Smooth muscle cell of trachea (primary cell): ENCODE measurements around the gene SAT2. TPM values are rescaled to one million over a fixed set of nuclear protein-coding genes. Genes with fewer than 3 reads are reported as not detected.

Experiments
- total RNA-seq: library from RNA; depleted of rRNA; stranded (reverse); fragments of >200 nt; gene quantifications from 2 replicates; pipeline ENCODE4 v1.2.1, GENCODE V29; 2014

Gene SAT2
- 43.8 and 45.5 TPM in 2 replicates for total RNA-seq

GRCh38 chr17:7627250-7628121 lies at the start of gene SAT2:
Gene SAT2, minus strand, starts transcription at chr17:7627821. Its CDS starts 186 bp downstream, at chr17:7627635.

DNA sequence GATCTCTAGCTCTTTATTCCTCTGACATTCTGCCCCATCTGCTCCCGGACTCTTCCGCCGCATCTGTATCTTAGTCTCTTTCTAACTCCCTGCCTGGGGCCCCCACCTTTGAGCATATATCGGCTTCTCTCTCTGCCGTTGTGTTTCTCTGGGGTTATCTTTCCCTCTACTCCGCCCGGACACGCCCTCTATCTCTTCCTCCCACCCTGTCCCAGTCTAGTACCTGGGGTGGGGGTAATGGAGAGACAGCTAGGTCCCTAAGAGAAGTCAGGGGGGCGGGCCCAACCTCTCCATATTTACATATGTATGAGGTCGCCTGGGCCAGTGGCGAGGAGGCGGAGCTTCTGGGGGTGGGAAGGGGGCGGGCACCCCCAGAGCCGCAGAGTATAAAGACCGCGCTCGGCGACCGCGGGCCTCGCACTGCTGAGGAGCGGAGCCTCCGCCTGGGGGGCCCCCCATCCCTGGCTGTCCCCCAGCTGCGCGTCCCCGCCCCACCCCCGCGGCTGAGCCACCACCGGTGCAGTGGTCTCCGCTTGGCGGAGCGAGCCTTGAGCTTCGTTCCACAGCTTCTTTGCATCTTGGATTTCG lies 23.0 kb upstream of the SAT2 start, which contains the start of gene ATP1B2:
Gene ATP1B2 (plus strand): TSS at position 418 of the 588 bp plus-strand sequence. CDS start 593 bp downstream, outside the sequence.

GRCh38 chr17:7629939-7630571 lies 2.4 kb upstream of the SAT2 start, which contains the start of gene SHBG:
Gene SHBG, plus strand, starts transcription at chr17:7630135. Its CDS starts 38 bp downstream, at chr17:7630173.

GRCh38 chr17:7614425-7615264 lies 13.0 kb downstream of the SAT2 start, which contains the start of gene FXR2:
Gene FXR2, minus strand, starts transcription at chr17:7614897. Its CDS starts 365 bp downstream, at chr17:7614532.

GRCh38 chr17:7589891-7590691 lies 37.5 kb downstream of the SAT2 start, which contains the start of gene SOX15:
Gene SOX15, minus strand, starts transcription at chr17:7590094. Its CDS starts 418 bp downstream, at chr17:7589676.

DNA sequence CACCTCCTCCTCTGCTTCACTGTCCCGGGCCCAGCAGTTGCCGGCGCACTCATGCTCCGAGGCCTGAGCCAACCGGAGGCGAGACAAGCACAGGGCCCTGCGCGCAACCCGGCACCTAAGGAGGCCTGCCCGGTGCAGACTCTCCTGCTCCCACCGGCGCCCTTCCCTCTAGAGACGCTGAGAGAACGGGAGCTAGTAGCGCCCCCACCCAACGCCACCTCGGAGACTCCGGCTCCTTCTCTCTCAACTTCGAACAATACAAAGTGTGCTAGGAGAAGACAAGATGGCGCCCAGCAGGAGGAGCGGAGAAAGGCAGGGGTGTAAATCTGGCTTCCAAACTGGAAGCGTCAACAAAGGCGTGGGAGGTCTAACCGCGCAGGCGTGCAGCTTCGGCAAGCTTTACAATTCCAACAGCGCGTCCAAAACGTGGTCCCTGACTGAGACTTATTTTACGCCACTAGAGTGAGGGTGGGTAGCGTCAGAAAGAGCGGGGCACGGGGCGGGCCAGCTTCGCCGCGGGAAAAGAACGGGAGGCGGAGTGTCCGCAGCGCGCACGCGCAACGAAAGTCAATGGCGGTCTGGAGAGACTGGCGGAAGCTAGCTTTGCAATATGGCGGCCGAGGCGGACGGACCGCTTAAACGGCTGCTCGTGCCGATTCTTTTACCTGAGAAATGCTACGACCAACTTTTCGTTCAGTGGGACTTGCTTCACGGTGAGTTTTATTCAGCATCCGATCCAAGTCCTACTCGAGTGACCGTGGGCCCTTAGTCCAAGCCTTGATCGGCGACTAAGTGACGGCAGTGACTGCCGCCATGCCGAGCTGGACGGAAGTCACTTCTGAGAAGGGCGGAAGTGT lies 44.1 kb downstream of the SAT2 start, which contains the start of gene MPDU1:
Gene MPDU1 (plus strand): TSS at position 600 of the 857 bp plus-strand sequence. CDS start 11 bp downstream, at position 611.

GRCh38 chr17:7579001-7579833 lies 48.4 kb downstream of the SAT2 start, which contains the start of gene CD68:
Gene CD68, plus strand, starts transcription at chr17:7579638. Its CDS starts 40 bp downstream, at chr17:7579678.

Other genes with a start within 250 kb of the SAT2 start
- gene TNK1, start 246.7 kb downstream of the SAT2 start, total RNA-seq = 0.66 and 0.73 TPM in 2 replicates
- gene PLSCR3, start 233.3 kb downstream of the SAT2 start, total RNA-seq = 38.7 and 48.1 TPM in 2 replicates
- 95.8 and 132 TPM in 2 replicates for gene TMEM256, start 223.7 kb downstream of the SAT2 start, total RNA-seq
- 16.1 and 18.2 TPM in 2 replicates for gene NLGN2, start 220.0 kb downstream of the SAT2 start, total RNA-seq
- not detected in 2 replicates for gene SPEM1, start 207.5 kb downstream of the SAT2 start, total RNA-seq
- gene SPEM2, start 202.2 kb downstream of the SAT2 start, total RNA-seq = not detected in 2 replicates
- gene SPEM3, start 199.0 kb downstream of the SAT2 start, total RNA-seq = not detected in 2 replicates
- 1.3 and 1.9 TPM in 2 replicates for gene TMEM102, start 192.4 kb downstream of the SAT2 start, total RNA-seq
- 0.58 and 2.8 TPM in 2 replicates for gene FGF11, start 188.3 kb downstream of the SAT2 start, total RNA-seq
- 6.8 and 10.3 TPM in 2 replicates for gene CHRNB1, start 182.8 kb downstream of the SAT2 start, total RNA-seq
- gene ZBTB4, start 148.2 kb downstream of the SAT2 start, total RNA-seq = 27.8 and 44.8 TPM in 2 replicates
- gene SLC35G6, start 146.4 kb downstream of the SAT2 start, total RNA-seq = not detected in 2 replicates
- 104 and 111 TPM in 2 replicates for gene POLR2A, start 143.5 kb downstream of the SAT2 start, total RNA-seq
- 17.0 and 18.4 TPM in 2 replicates for gene TNFSF12, start 78.8 kb downstream of the SAT2 start, total RNA-seq
- gene TNFSF13, start 69.1 kb downstream of the SAT2 start, total RNA-seq = 2.0 and 2.2 TPM in 2 replicates
- gene SENP3, start 65.9 kb downstream of the SAT2 start, total RNA-seq = 59.2 and 68.1 TPM in 2 replicates
- 30.4 and 79.9 TPM in 2 replicates for gene CD68, start 48.2 kb downstream of the SAT2 start, total RNA-seq
- gene MPDU1, start 44.0 kb downstream of the SAT2 start, total RNA-seq = 94.1 and 137 TPM in 2 replicates
- gene SOX15, start 37.7 kb downstream of the SAT2 start, total RNA-seq = 0.66 and 0.73 TPM in 2 replicates
- 34.9 and 47.3 TPM in 2 replicates for gene FXR2, start 12.9 kb downstream of the SAT2 start, total RNA-seq
- gene SHBG, start 2.3 kb upstream of the SAT2 start, total RNA-seq = 0.17 and 0.29 TPM in 2 replicates
- gene ATP1B2, start 23.1 kb upstream of the SAT2 start, total RNA-seq = 0.17 TPM in 1 of 2 replicates, not detected in the other
- 18.3 and 35.4 TPM in 2 replicates for gene TP53, start 59.7 kb upstream of the SAT2 start, total RNA-seq
- 3.6 and 6.4 TPM in 2 replicates for gene WRAP53, start 60.7 kb upstream of the SAT2 start, total RNA-seq
- gene EFNB3, start 77.4 kb upstream of the SAT2 start, total RNA-seq = 0.83 and 1.0 TPM in 2 replicates
- gene DNAH2, start 89.9 kb upstream of the SAT2 start, total RNA-seq = 0.17 and 0.29 TPM in 2 replicates
- gene KDM6B, start 206.4 kb upstream of the SAT2 start, total RNA-seq = 5.1 and 7.1 TPM in 2 replicates
- gene TMEM88, start 227.2 kb upstream of the SAT2 start, total RNA-seq = 0.17 and 0.44 TPM in 2 replicates
- 51.9 and 73.9 TPM in 2 replicates for gene NAA38, start 229.7 kb upstream of the SAT2 start, total RNA-seq
- 9.6 and 10.6 TPM in 2 replicates for gene CYB5D1, start 230.2 kb upstream of the SAT2 start, total RNA-seq